HG03139 (cell line): ENCODE data around the gene UGGT1.
A peak's percentile ranks its signal among the peaks of the same experiment; 100 is the strongest.

Experiments
- ATAC-seq: cut with Tn5 transposase; IDR thresholded peaks from one replicate; pipeline ENCODE4 v1.9.1; 2021; ENCODE audit not compliant: unreplicated experiment

The UGGT1 gene

GRCh38 chr2:128214251-128214650 is 123.3 kb downstream of the UGGT1 start:
- ATAC-seq: no peak

- no peak for ATAC-seq
These were observed 124.0 kb downstream of the UGGT1 start for GRCh38 chr2:128214866-128215460.

GRCh38 chr2:128215897-128216642 is 125.1 kb downstream of the UGGT1 start:
- ATAC-seq: no peak

- ATAC-seq: no peak
These were observed 126.7 kb downstream of the UGGT1 start for GRCh38 chr2:128217671-128218070.

GRCh38 chr2:128219891-128220290 is 128.9 kb downstream of the UGGT1 start:
- no peak for ATAC-seq

- ATAC-seq: no peak
These were observed 136.9 kb downstream of the UGGT1 start for GRCh38 chr2:128227862-128228261.

- no peak for ATAC-seq
These were observed 137.9 kb downstream of the UGGT1 start for GRCh38 chr2:128228894-128229293.

- ATAC-seq: peak; percentile 98
These were observed 142.2 kb downstream of the UGGT1 start for GRCh38 chr2:128232965-128233789.

- no peak for ATAC-seq
These were observed 142.9 kb downstream of the UGGT1 start for GRCh38 chr2:128233790-128234395.

- ATAC-seq: no peak
These were observed 143.6 kb downstream of the UGGT1 start for GRCh38 chr2:128234613-128235012.

GRCh38 chr2:128235581-128235980 is 144.6 kb downstream of the UGGT1 start:
- ATAC-seq: no peak

- ATAC-seq: no peak
These were observed 145.6 kb downstream of the UGGT1 start for GRCh38 chr2:128236491-128237035.

- ATAC-seq: no peak
These were observed 146.1 kb downstream of the UGGT1 start for GRCh38 chr2:128237081-128237534.

- ATAC-seq: no peak
These were observed 147.1 kb downstream of the UGGT1 start for GRCh38 chr2:128237911-128238697.

- no peak for ATAC-seq
These were observed 150.9 kb downstream of the UGGT1 start for GRCh38 chr2:128241896-128242295.
